Lung microvascular endothelial cell (primary cell): ENCODE results near the gene BRF1. TPM values are rescaled to one million over a fixed set of nuclear protein-coding genes. Genes with fewer than 3 reads are reported as not detected.
"Not testable (repeated sequence)": the region's sequence is repeated elsewhere in the genome, so short reads cannot be mapped to it uniquely, and the experiment has no call there.

Experiments used
- DNase-seq, 2 donors: peaks; one replicate each; pipeline versions ENCODE4 v3.0.0 to v3.0.0-alpha.2; 2010; ENCODE audit warnings: low read depth in 2 of 2
- total RNA-seq: library from RNA; depleted of rRNA; stranded (reverse); fragments of >200 nt; gene quantifications from 2 replicates; pipeline ENCODE4 v1.2.1, GENCODE V29; 2014

Gene BRF1, protein sequence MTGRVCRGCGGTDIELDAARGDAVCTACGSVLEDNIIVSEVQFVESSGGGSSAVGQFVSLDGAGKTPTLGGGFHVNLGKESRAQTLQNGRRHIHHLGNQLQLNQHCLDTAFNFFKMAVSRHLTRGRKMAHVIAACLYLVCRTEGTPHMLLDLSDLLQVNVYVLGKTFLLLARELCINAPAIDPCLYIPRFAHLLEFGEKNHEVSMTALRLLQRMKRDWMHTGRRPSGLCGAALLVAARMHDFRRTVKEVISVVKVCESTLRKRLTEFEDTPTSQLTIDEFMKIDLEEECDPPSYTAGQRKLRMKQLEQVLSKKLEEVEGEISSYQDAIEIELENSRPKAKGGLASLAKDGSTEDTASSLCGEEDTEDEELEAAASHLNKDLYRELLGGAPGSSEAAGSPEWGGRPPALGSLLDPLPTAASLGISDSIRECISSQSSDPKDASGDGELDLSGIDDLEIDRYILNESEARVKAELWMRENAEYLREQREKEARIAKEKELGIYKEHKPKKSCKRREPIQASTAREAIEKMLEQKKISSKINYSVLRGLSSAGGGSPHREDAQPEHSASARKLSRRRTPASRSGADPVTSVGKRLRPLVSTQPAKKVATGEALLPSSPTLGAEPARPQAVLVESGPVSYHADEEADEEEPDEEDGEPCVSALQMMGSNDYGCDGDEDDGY
- total RNA-seq = 24.2 and 34.7 TPM in 2 replicates

DNA sequence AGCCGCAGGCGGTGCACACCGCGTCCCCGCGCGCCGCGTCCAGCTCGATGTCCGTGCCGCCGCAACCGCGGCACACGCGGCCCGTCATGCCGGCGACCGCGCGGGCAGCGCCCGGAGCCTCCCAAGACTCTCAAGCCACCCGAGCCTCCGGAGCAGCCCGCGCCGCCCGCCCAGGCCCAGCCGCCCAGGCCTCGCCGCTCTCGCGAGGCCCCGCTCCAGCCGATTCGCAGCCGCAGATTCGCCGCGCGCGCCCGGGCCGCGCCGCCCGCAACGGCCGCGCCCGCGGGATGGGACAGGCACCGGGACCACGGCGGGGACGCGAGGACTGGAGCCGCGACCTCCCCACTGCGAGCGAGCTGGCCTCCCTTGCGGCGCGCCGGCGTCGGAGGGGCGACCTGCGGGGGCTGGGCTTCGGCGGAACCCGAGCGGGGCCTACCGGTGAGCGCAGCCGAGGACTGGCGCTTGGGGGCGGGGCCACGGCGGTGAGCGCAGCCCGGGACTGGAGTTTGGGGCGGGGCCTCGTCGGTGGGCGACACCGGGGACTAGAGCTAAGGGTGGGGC is at the start of gene BRF1:
Gene BRF1, minus strand, starts transcription at position 460 of the 561 bp plus-strand sequence. Its CDS starts 372 bp downstream, at position 88.
- peak; percentile 95 to 97 for DNase-seq

DNA sequence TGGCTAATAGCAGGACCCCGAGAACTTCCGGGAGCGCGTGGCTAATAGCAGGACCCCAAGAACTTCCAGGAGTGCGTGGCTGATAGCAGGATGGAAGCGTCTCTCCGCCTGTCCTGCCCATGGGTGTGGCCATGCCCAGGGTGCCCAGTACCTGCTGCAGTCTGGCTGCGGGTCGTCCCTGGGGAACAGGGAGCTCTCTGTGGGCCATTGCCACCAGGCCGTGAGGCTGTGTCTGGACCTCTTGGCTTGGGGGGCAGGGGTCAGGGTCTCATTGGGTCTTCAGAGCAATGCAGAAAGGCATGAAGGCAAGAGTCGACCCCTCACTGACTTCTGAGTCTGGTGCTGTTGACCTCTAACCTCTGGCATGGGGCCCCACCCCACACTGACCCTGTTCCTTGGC is 49.2 kb upstream of the BRF1 start:
- DNase-seq = no peak

- no peak for DNase-seq
Observed at GRCh38 chr14:105348945-105349699, 48.3 kb upstream of the BRF1 start.

- no peak for DNase-seq
Observed at GRCh38 chr14:105348169-105348944, 47.6 kb upstream of the BRF1 start.

DNA sequence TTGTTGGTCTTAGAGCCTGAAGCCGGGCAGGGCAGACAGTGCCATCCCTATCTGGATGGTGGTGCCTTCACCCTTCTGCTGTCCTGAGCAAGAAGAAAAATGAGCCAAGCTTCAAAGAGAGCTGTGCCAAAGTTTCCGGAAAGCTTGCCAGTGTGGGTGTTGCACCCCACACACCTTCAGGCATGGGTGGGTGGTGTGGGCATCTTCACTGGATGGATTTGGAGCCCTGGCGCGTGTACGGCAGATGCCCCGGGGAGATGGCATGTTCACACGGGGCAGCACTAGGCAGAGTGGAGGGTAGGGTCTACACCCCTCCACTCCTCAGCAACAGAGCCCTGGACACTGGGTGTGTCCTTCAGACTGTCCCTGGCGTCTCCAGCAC is 46.8 kb upstream of the BRF1 start:
- DNase-seq = no peak

GRCh38 chr14:105346876-105347586 is 46.2 kb upstream of the BRF1 start:
- DNase-seq = no peak

DNA sequence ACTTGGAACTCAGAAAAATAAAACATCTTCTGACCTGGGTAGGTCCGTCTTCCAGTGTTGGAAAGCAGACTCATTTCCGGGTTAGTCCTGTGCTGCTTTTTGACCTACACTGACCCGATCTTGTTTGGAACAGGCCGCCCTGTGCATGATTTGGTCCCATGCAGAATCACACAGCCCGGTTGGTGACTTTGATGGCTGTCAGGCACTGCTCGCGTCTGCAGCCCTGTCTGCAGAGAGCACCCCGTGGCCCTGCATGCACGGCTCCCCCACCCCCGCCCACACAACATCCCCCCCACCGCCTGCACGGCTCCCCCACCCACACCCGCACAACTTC is 45.4 kb upstream of the BRF1 start:
- peak in 1 of 2 donors; percentile 27 for DNase-seq

GRCh38 chr14:105343194-105343593 is 42.4 kb upstream of the BRF1 start:
- peak in 1 of 2 donors; percentile 52 for DNase-seq

- DNase-seq = peak; percentile 20 to 39
Observed at GRCh38 chr14:105340821-105341733, 40.3 kb upstream of the BRF1 start.

GRCh38 chr14:105337966-105338741 is 37.4 kb upstream of the BRF1 start:
- peak; percentile 29 to 61 for DNase-seq

DNA sequence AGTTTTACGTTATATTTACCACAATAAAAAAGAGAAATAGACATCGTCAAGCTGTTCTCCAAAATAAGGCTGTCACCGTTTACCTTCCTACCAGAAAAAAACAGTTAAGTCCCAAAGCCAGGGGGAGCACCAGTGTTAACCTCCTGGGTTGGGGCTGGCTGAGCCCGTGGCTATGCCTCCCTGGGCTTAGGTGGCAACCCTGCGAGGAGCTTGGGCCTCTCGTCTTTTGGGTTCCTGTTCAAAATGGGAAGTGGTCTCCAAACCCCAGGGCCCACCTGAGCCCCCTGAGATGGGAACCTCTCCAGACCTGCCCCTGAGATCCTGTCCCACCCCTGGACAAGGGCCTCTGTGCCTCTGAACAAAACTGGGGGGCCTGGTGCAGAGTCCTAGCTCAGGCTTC is 36.6 kb upstream of the BRF1 start:
- no peak for DNase-seq

DNA sequence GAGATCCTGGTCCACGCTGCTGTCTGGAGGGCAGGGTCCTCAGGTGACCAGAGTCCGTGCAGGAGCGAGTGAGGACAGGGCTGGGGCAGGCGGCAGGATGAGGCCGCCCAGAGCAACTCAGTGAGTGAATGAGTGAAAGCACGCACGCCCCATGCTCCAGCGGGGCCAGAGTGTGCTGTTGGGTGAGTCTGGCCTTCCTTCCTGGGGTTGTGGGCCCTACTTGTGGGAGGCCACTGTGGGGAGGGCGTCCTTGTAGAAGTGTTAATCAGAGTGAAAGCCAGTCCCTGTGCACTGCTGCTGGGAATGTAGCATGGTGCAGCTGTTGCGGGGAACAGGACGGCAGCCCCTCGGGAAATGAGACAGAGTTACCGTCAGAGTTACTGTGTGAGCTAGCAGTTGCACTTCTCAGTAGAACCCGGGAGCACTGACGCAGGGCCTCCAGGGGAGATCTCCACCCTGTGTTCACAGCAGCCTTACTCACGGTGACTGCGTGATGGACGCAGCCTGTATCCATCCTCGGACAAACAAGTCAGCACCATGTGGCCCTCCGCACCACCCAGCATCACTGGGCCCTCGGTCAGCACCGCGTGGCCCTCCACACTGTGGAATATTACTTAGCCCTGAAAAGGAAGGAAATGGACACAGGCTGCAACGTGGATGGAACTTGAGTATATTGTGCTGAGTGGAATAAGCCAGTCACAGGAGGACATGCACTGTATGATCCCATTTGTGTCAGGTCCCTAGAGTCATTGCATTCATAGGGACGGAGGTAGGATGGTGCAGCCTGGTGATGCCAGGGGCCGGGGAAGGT is 35.9 kb upstream of the BRF1 start:
- no peak for DNase-seq

GRCh38 chr14:105335735-105336476 is 35.1 kb upstream of the BRF1 start:
- no peak for DNase-seq

DNA sequence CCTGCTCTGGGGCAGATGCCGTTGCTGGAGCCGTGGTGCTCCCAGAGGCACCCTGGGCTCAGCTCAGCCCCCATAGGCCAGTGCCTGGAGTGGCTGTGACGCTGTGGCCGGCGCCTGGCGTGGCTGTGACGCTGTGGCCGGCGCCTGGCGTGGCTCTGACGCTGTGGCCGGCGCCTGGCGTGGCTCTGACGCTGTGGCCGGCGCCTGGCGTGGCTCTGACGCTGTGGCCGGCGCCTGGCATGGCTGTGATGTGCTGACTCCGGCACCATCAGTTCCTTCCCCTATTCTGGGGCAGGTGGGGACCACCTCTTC is 34.4 kb upstream of the BRF1 start:
- DNase-seq = not testable (repeated sequence)

DNA sequence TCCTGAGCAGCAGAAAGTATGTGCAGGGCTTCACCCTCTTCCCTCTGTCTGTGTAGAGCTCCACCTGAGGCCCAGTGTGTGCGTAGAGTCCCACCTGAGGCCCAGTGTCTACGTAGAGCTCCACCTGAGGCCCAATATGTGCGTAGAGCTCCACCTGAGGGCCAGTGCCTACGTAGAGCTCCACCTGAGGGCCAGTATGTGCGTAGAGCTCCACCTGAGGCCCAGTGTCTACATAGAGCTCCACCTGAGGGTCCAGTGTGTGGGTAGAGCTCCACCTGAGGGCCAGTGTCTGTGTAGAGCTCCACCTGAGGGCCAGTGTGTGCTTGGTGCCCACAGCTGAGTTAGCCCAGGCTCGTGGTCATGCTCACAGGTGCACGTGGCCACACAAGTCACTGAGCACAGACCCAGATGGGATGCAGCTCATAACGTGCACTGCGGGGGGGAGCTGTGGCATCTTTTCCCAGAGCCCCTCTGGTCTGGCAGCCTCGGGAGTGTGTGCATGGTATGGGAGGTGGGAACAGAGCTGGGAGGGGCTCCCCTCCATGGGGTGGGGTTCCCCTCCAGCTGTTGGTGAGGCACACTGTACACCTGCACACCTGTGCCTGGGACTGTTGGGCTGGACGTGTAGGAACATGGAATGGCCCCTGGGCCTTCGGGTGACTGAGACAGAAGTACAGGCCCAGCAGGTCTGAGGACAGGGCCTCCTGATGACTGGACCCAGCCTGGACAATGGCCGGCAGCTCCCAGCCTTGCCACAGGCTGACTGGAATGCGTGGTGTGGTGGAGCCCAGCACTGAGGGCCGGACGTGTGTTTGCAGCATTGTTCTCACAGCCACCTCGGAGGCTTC is 33.8 kb upstream of the BRF1 start:
- DNase-seq = no peak

- DNase-seq = no peak
Observed at GRCh38 chr14:105333613-105334364, 33.0 kb upstream of the BRF1 start.
